ENCODE data around the gene NUAK1. TPM values are rescaled to one million over a fixed set of nuclear protein-coding genes. Genes with fewer than 3 reads are reported as not detected.

NUAK1 gene
- total RNA-seq, 2 donors from 2014 or later: 5.3 to 9.1 TPM

DNA sequence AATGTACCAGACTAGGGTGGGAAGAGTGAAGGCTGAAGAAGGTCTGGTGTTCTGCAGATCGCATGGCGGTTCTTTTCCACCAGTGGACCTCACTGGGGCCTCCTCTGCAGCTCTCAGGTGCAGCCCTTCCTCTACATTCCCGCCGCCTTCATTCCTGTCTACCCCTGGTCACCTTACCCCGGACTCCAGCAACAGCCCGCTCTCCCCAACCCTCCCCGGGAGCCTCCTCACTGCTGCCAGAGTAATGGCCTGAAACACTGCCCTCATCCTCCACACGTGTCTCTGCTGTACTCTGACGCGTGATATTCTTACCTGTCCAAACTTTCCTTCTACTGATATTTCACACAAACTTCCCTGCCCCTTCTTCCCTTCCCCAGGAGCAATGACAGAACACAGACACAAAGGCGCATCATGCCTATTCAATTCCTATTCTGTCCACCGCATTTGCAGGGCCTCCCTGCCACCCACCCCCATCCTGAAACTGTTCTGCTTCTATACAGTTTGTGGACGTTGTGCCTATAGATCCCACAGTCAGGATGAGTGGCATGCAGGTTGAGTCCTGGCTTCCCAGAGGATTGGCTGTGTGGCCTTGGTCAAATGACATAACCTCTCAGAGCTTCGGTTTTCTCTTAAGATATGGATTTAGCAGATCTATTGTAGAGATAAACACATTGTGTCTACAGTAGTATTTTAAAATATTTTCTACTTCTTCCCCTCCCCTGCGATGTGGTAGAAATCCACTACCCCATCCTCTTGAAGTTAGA is 1.7 kb upstream of the NUAK1 start:
- Histone ChIP-seq H3K4me1 (peaks cover 46% of the 10 kb centered on the region), H3K9me3 (no peaks in the 10 kb centered on the region), H3K27ac (peak overlapping the region in 3 of 4 donors; percentile 94 to 96 (median 96)), H3K4me3 (peak overlapping the region in 1 of 2 donors; percentile 45), H3K27me3 (no peaks in the 10 kb centered on the region), H3K36me3 (replicated peaks in 1 of 2; ENCODE audit: insufficient read depth in 1 of 2, low read depth in 2 of 2) (no peaks in the 10 kb centered on the region)
- TF ChIP-seq, protein P1, sequence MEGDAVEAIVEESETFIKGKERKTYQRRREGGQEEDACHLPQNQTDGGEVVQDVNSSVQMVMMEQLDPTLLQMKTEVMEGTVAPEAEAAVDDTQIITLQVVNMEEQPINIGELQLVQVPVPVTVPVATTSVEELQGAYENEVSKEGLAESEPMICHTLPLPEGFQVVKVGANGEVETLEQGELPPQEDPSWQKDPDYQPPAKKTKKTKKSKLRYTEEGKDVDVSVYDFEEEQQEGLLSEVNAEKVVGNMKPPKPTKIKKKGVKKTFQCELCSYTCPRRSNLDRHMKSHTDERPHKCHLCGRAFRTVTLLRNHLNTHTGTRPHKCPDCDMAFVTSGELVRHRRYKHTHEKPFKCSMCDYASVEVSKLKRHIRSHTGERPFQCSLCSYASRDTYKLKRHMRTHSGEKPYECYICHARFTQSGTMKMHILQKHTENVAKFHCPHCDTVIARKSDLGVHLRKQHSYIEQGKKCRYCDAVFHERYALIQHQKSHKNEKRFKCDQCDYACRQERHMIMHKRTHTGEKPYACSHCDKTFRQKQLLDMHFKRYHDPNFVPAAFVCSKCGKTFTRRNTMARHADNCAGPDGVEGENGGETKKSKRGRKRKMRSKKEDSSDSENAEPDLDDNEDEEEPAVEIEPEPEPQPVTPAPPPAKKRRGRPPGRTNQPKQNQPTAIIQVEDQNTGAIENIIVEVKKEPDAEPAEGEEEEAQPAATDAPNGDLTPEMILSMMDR (IDR thresholded peaks at IDR 0.05): peak in 1 of 7 experiments; percentile 5
- TF ChIP-seq POLR2A (IDR thresholded peaks at IDR 0.05): no peak
- 46 to 56% methylated on average over 15 of the region's 15 CpGs for WGBS, 2 donors
- intact Hi-C loops (cut with DNase I): no loop called here
- DNase-seq (peak; percentile 24 to 31 (median 28)), ATAC-seq (no peak)

DNA sequence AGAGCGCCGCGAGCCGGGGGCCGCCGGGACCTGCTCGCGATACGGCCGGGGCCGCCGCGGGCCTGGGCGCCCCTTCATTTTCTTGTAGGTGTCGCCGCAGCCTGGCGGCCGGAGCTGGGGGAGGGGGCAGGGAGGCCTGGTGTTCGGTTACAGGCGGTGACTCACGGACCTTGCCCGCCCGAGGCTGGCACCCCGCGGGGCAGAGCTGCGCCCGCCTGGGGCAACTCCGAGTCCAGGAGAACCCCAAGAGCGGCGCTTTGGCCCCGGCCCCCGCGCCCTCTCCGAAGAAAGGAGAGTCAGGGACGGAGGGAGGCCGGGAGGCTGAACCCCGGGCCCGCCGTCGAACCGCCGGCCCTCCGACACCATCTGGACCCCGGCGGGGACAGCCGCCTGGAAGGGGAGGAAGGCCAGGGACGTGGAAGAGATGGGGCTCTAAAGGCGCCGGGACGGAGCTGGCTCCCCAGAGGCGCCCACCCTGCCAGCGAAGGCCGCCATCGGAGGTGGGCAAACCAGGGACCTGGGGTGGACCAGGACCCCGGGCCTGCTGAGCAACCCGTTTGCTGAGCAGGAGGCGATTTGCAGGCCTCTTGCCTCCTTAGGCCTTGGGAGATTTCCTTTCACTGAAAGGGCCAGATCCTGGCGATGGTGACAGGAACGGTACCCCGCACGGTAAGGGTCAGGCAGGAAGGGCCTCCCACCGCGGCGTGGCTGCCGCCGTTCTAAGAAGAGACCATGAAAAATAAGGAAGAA is 843 bp upstream of the NUAK1 start:
- H3K27me3 ChIP-seq: no peaks in the 10 kb centered on the region
- H3K4me1 ChIP-seq: peaks cover 38% of the 10 kb centered on the region
- no peaks in the 10 kb centered on the region for H3K9me3 ChIP-seq
- H3K4me3 ChIP-seq: peak overlapping the region; percentile 39 to 45
- intact Hi-C loops (cut with DNase I): loop anchor here (10.0 kb wide), 1 partner anchor 715 kb away; no protein-coding TSS in a partner anchor
- no peaks in the 10 kb centered on the region for H3K36me3 ChIP-seq (replicated peaks in 1 of 2; ENCODE audit: insufficient read depth in 1 of 2, low read depth in 2 of 2)
- peak; percentile 87 for ATAC-seq
- TF ChIP-seq POLR2A (IDR thresholded peaks at IDR 0.05): peak; percentile 78 to 85 (median 82)
- TF ChIP-seq, protein P1 (IDR thresholded peaks at IDR 0.05): peak in 1 of 7 experiments; percentile 13
- WGBS, 2 donors: 4% methylated on average over 27 to 65 of the region's 66 CpGs
- peak; percentile 86 to 90 (median 90) for DNase-seq
- peak overlapping the region; percentile 94 to 96 (median 95) for H3K27ac ChIP-seq

DNA sequence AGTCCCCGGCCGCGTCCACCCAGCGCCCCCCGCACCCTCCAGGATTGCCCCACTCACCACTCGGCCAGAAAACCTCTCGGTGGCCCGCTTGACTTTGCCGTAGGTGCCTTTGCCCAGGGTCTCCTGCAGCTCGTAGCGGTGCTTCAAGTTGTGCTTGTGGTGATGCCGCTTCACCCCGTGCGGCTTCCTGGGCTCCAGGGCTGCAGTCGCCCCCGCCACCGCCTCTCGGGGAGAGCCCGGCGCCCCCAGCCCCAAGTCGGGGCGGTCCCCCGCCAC is 459 bp downstream of the NUAK1 start:
- peak in 3 of 4 donors; percentile 23 to 29 (median 24) for DNase-seq
- H3K36me3 ChIP-seq (replicated peaks in 1 of 2; ENCODE audit: insufficient read depth in 1 of 2, low read depth in 2 of 2): no peaks in the 10 kb centered on the region
- TF ChIP-seq, protein P1 (IDR thresholded peaks at IDR 0.05): no peak
- TF ChIP-seq POLR2A (IDR thresholded peaks at IDR 0.05): no peak
- 0 to 2% methylated on average over 20 to 23 of the region's 23 CpGs for WGBS, 2 donors
- H3K27ac ChIP-seq: peak overlapping the region; percentile 94 to 96 (median 95)
- H3K27me3 ChIP-seq: no peaks in the 10 kb centered on the region
- H3K4me1 ChIP-seq: peaks cover 36% of the 10 kb centered on the region
- ATAC-seq: peak; percentile 1
- peak overlapping the region; percentile 39 to 45 for H3K4me3 ChIP-seq
- intact Hi-C loops (cut with DNase I): loop anchor here (10.0 kb wide), 1 partner anchor 713 kb away; no protein-coding TSS in a partner anchor
- no peaks in the 10 kb centered on the region for H3K9me3 ChIP-seq

DNA sequence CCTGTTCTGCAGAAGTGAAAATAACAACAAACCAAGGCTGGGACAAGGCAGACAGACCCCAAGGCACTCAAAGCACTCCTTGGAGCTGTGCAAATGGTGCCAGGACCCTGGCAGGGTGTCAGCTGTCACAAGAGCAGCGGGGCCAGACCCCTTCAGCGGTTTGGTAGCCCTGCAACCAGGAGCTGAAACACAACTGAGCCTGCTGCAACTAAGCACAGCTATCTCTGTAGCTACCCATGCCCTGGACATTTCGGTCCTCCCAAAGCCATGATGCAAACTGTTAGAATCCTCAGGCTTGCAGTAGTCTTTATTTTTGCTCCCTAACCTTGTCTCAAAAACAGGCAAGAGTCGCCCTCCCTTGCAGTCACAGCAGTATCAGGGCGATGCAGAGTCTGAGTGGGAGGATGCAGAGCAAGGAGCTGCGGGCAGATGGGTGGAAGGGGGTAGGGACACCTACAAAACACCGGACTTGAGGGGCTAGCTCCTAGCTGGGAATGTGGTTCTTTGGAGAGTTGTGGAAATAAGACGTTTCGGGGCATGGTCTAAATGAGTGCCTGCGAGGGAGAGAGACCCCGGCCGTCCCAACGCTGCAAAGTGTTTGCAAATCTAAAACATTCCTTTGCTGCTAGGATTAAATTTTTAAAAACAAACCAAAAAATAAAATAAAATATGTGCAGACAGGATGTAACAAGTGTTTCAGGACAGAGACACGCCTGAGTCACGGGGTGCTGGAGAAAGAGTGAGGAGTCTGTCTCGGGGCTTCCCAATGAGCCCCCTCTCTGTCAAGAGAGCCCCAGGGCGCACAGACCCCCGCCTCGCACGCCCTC is 1.0 kb downstream of the NUAK1 start:
- 50 to 55% methylated on average over 20 of the region's 20 CpGs for WGBS, 2 donors
- Histone ChIP-seq H3K36me3 (replicated peaks in 1 of 2; ENCODE audit: insufficient read depth in 1 of 2, low read depth in 2 of 2) (no peaks in the 10 kb centered on the region), H3K4me1 (peaks cover 41% of the 10 kb centered on the region), H3K27ac (peak overlapping the region; percentile 94 to 96 (median 95)), H3K27me3 (no peaks in the 10 kb centered on the region), H3K9me3 (no peaks in the 10 kb centered on the region), H3K4me3 (peak overlapping the region; percentile 39 to 45)
- intact Hi-C loops (cut with DNase I): loop anchor here (10.0 kb wide), 1 partner anchor 713 kb away; no protein-coding TSS in a partner anchor
- DNase-seq: no peak
- TF ChIP-seq POLR2A (IDR thresholded peaks at IDR 0.05): no peak
- TF ChIP-seq, protein P1 (IDR thresholded peaks at IDR 0.05): no peak
- ATAC-seq: no peak
